ENCODE data around the gene UBE2H.

DNA sequence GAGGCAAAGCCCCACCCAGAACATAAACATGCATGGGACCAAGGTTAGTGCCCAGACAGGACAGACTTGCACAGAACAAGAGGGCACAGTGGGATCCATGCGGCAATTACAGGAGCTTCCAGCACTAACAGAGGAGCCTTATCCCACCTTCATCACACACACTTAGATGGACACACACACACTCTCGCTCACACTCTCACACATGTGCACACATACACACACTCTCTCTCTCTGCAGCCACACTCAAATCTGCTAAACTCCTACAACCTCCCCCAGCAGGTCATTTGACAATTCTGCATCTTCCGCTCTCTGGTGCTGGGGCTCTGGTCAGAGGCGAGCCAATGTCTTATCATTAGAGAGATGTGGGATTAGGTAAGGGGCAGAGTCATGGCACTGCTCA, 120.5 kb downstream of the UBE2H start:
- TF ChIP-seq, protein P1, sequence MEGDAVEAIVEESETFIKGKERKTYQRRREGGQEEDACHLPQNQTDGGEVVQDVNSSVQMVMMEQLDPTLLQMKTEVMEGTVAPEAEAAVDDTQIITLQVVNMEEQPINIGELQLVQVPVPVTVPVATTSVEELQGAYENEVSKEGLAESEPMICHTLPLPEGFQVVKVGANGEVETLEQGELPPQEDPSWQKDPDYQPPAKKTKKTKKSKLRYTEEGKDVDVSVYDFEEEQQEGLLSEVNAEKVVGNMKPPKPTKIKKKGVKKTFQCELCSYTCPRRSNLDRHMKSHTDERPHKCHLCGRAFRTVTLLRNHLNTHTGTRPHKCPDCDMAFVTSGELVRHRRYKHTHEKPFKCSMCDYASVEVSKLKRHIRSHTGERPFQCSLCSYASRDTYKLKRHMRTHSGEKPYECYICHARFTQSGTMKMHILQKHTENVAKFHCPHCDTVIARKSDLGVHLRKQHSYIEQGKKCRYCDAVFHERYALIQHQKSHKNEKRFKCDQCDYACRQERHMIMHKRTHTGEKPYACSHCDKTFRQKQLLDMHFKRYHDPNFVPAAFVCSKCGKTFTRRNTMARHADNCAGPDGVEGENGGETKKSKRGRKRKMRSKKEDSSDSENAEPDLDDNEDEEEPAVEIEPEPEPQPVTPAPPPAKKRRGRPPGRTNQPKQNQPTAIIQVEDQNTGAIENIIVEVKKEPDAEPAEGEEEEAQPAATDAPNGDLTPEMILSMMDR (IDR thresholded peaks at IDR 0.05; ENCODE audit: low read depth, low read length), result no peak
- TF ChIP-seq EZH2phosphoT487 (IDR thresholded peaks at IDR 0.05; ENCODE audit: low read depth), result no peak
